IPS-18a (cell line): Measurements from ENCODE around the gene FGF5.
A peak's percentile ranks its signal among the peaks of the same experiment; 100 is the strongest.
"Not testable (repeated sequence)": the region's sequence is repeated elsewhere in the genome, so short reads cannot be mapped to it uniquely, and the experiment has no call there.

Experiments used
- H3K27ac ChIP-seq: one replicate; pipeline ENCODE4 v1.5.1; 2013; ENCODE audit warnings: low read length
- H3K27me3 ChIP-seq: one replicate; pipeline ENCODE4 v1.6.1; 2013; ENCODE audit warnings: mild to moderate bottlenecking, low read length; ENCODE audit not compliant: control insufficient read depth, insufficient read depth
- H3K36me3 ChIP-seq: one replicate; pipeline ENCODE4 v1.6.1; 2013; ENCODE audit warnings: low read depth, low read length; ENCODE audit not compliant: control insufficient read depth
- H3K4me1 ChIP-seq: one replicate; pipeline ENCODE4 v1.6.1; 2013; ENCODE audit warnings: low read depth, low read length; ENCODE audit not compliant: control insufficient read depth
- H3K4me3 ChIP-seq: one replicate; pipeline ENCODE4 v1.5.1; 2013; ENCODE audit warnings: low read length
- H3K9ac ChIP-seq: one replicate; pipeline ENCODE4 v1.6.1; 2013; ENCODE audit warnings: mild to moderate bottlenecking, low read length, moderate library complexity
- H3K9me3 ChIP-seq: one replicate; pipeline ENCODE4 v1.6.1; 2013; ENCODE audit warnings: low read depth, low read length; ENCODE audit not compliant: control insufficient read depth

Gene FGF5

GRCh38 chr4:80268936-80269335 is 2.5 kb downstream of the FGF5 start:
- Histone ChIP-seq H3K27me3 (peaks cover 84% of the 10 kb centered on the region), H3K9ac (no peak overlapping the region), H3K4me3 (peak overlapping the region; percentile 41), H3K4me1 (peaks cover 13% of the 10 kb centered on the region), H3K27ac (no peak overlapping the region), H3K9me3 (no peaks in the 10 kb centered on the region), H3K36me3 (no peaks in the 10 kb centered on the region)

GRCh38 chr4:80270321-80270720 is 3.9 kb downstream of the FGF5 start:
- no peaks in the 10 kb centered on the region for H3K36me3 ChIP-seq
- peaks cover 70% of the 10 kb centered on the region for H3K27me3 ChIP-seq
- H3K4me1 ChIP-seq: peaks cover 13% of the 10 kb centered on the region
- no peak overlapping the region for H3K4me3 ChIP-seq
- H3K9ac ChIP-seq: no peak overlapping the region
- H3K9me3 ChIP-seq: no peaks in the 10 kb centered on the region
- H3K27ac ChIP-seq: no peak overlapping the region

GRCh38 chr4:80270868-80271267 is 4.4 kb downstream of the FGF5 start:
- Histone ChIP-seq H3K9ac (no peak overlapping the region), H3K9me3 (no peaks in the 10 kb centered on the region), H3K4me3 (no peak overlapping the region), H3K27ac (no peak overlapping the region), H3K36me3 (no peaks in the 10 kb centered on the region), H3K27me3 (peaks cover 64% of the 10 kb centered on the region), H3K4me1 (peaks cover 10% of the 10 kb centered on the region)

GRCh38 chr4:80271801-80272200 is 5.3 kb downstream of the FGF5 start:
- peaks cover 55% of the 10 kb centered on the region for H3K27me3 ChIP-seq
- H3K4me1 ChIP-seq: peaks cover 7% of the 10 kb centered on the region
- H3K9ac ChIP-seq: no peak overlapping the region
- H3K36me3 ChIP-seq: no peaks in the 10 kb centered on the region
- no peak overlapping the region for H3K4me3 ChIP-seq
- no peak overlapping the region for H3K27ac ChIP-seq
- no peaks in the 10 kb centered on the region for H3K9me3 ChIP-seq

GRCh38 chr4:80276931-80277330 is 10.5 kb downstream of the FGF5 start:
- H3K27ac ChIP-seq: no peak overlapping the region
- H3K36me3 ChIP-seq: no peaks in the 10 kb centered on the region
- H3K4me1 ChIP-seq: no peaks in the 10 kb centered on the region
- no peaks in the 10 kb centered on the region for H3K9me3 ChIP-seq
- no peak overlapping the region for H3K4me3 ChIP-seq
- H3K9ac ChIP-seq: no peak overlapping the region
- peaks cover 4% of the 10 kb centered on the region for H3K27me3 ChIP-seq

- Histone ChIP-seq H3K4me3 (no peak overlapping the region), H3K9ac (no peak overlapping the region), H3K4me1 (no peaks in the 10 kb centered on the region), H3K27me3 (no peaks in the 10 kb centered on the region), H3K27ac (no peak overlapping the region), H3K36me3 (no peaks in the 10 kb centered on the region), H3K9me3 (no peaks in the 10 kb centered on the region)
Measured at GRCh38 chr4:80279751-80280150, 13.3 kb downstream of the FGF5 start.

- H3K36me3 ChIP-seq: no peaks in the 10 kb centered on the region
- no peaks in the 10 kb centered on the region for H3K4me1 ChIP-seq
- H3K9ac ChIP-seq: no peak overlapping the region
- no peak overlapping the region for H3K27ac ChIP-seq
- H3K27me3 ChIP-seq: no peaks in the 10 kb centered on the region
- no peak overlapping the region for H3K4me3 ChIP-seq
- H3K9me3 ChIP-seq: no peaks in the 10 kb centered on the region
Measured at GRCh38 chr4:80286451-80286850, 20.0 kb downstream of the FGF5 start.

GRCh38 chr4:80290665-80291064 is 24.2 kb downstream of the FGF5 start:
- H3K27ac ChIP-seq, H3K4me3 ChIP-seq, H3K27me3 ChIP-seq, H3K36me3 ChIP-seq, H3K4me1 ChIP-seq, H3K9ac ChIP-seq, H3K9me3 ChIP-seq: not testable (repeated sequence)

GRCh38 chr4:80294206-80294605 is 27.7 kb downstream of the FGF5 start:
- H3K27ac ChIP-seq: no peak overlapping the region
- no peaks in the 10 kb centered on the region for H3K36me3 ChIP-seq
- no peak overlapping the region for H3K9ac ChIP-seq
- no peak overlapping the region for H3K4me3 ChIP-seq
- H3K4me1 ChIP-seq: no peaks in the 10 kb centered on the region
- H3K27me3 ChIP-seq: no peaks in the 10 kb centered on the region
- no peaks in the 10 kb centered on the region for H3K9me3 ChIP-seq

- H3K27me3 ChIP-seq: no peaks in the 10 kb centered on the region
- no peaks in the 10 kb centered on the region for H3K9me3 ChIP-seq
- no peaks in the 10 kb centered on the region for H3K4me1 ChIP-seq
- H3K4me3 ChIP-seq: no peak overlapping the region
- no peak overlapping the region for H3K9ac ChIP-seq
- no peaks in the 10 kb centered on the region for H3K36me3 ChIP-seq
- H3K27ac ChIP-seq: no peak overlapping the region
Measured at GRCh38 chr4:80295336-80295735, 28.9 kb downstream of the FGF5 start.

- H3K4me1 ChIP-seq: no peaks in the 10 kb centered on the region
- no peaks in the 10 kb centered on the region for H3K36me3 ChIP-seq
- H3K27me3 ChIP-seq: no peaks in the 10 kb centered on the region
- H3K9ac ChIP-seq: no peak overlapping the region
- no peak overlapping the region for H3K4me3 ChIP-seq
- no peaks in the 10 kb centered on the region for H3K9me3 ChIP-seq
- H3K27ac ChIP-seq: no peak overlapping the region
Measured at GRCh38 chr4:80295826-80296225, 29.4 kb downstream of the FGF5 start.

- Histone ChIP-seq H3K27me3 (no peaks in the 10 kb centered on the region), H3K4me3 (no peak overlapping the region), H3K27ac (no peak overlapping the region), H3K9me3 (no peaks in the 10 kb centered on the region), H3K4me1 (peaks cover 5% of the 10 kb centered on the region), H3K36me3 (no peaks in the 10 kb centered on the region), H3K9ac (no peak overlapping the region)
Measured at GRCh38 chr4:80301884-80302283, 35.4 kb downstream of the FGF5 start.
